Kidney (tissue), 14 donors: ENCODE data around the gene PIK3CD. TPM values are rescaled to one million over a fixed set of nuclear protein-coding genes. Genes with fewer than 3 reads are reported as not detected.

Experiments used
- DNase-seq, 5 donors: peaks; one replicate each; pipeline ENCODE4 v3.0.0-alpha.2; 2013 to 2020
- FAIRE-seq: peaks from 2 replicates; lab custom pipeline; 2012; peaks lifted over from hg19 to GRCh38; lab: Jason Lieb, UNC
- H3K27ac ChIP-seq, 2 donors: one replicate each; pipeline ENCODE4 v1.7.0; 2013; ENCODE audit warnings: low read depth in 2 of 2, low read length in 2 of 2, inconsistent platforms in 1 of 2
- H3K27me3 ChIP-seq: one replicate; pipeline ENCODE4 v1.7.1; 2013; ENCODE audit warnings: low read length, inconsistent platforms; ENCODE audit not compliant: control insufficient read depth, insufficient read depth
- H3K36me3 ChIP-seq, 3 donors: one replicate each; pipeline versions ENCODE4 v1.7.0 to v1.7.1; 2013; ENCODE audit warnings: low read length in 3 of 3, control low read depth in 1 of 3, inconsistent platforms in 1 of 3; ENCODE audit not compliant: insufficient read depth in 3 of 3, control insufficient read depth in 2 of 3
- H3K4me1 ChIP-seq, 3 donors: one replicate each; pipeline versions ENCODE4 v1.7.0 to v1.7.1; 2013; ENCODE audit warnings: low read length in 3 of 3, inconsistent platforms in 1 of 3, low read depth in 1 of 3; ENCODE audit not compliant: control insufficient read depth in 2 of 3, insufficient read depth in 2 of 3
- H3K4me3 ChIP-seq, 3 donors: one replicate each; pipeline versions ENCODE4 v1.7.0 to v1.8.1; 2013; ENCODE audit warnings: low read length in 3 of 3, control low read depth in 1 of 3, inconsistent platforms in 1 of 3
- H3K9ac ChIP-seq, 3 donors: one replicate each; pipeline versions ENCODE4 v1.7.0 to v1.7.1; 2013; ENCODE audit warnings: low read length in 3 of 3, control low read depth in 1 of 3, inconsistent platforms in 1 of 3
- H3K9me3 ChIP-seq, 3 donors: one replicate each; pipeline versions ENCODE4 v1.7.0 to v1.7.1; 2013; ENCODE audit warnings: low read length in 3 of 3, control low read depth in 1 of 3, inconsistent platforms in 1 of 3; ENCODE audit not compliant: control insufficient read depth in 2 of 3, insufficient read depth in 1 of 3
- CTCF ChIP-seq: IDR thresholded peaks from 3 replicates; pipeline ENCODE4 v1.5.1; 2012; ENCODE audit warnings: mild to moderate bottlenecking, moderate library complexity, borderline replicate concordance; ENCODE audit not compliant: insufficient read depth; ENCODE audit errors: extremely low read depth
- intact Hi-C: fragments of 100-400 bp; cut with DNase I; formaldehyde crosslinking; loops from one replicate; pipeline ENCODE4 v1.11.1; 2022
- polyA plus RNA-seq: library from polyadenylated mRNA; stranded (reverse); fragments of 350-450 nt; fragmentation: Illumina TruSeq; extraction: RNeasy Lipid Tissue Mini Kit (QIAGEN cat#74804); gene quantifications from one replicate; pipeline ENCODE4 v1.2.3, GENCODE V29; 2014; ENCODE audit warnings: low read depth, low replicate concordance; ENCODE audit not compliant: insufficient read depth
- total RNA-seq: library from RNA; stranded (reverse); fragmentation: NEBNext Ultra II Directional; extraction: Animal tissue kit (Norgen Biotek cat#: 25700); gene quantifications from one replicate; pipeline ENCODE4 v1.2.1, GENCODE V29; 2021
- donor health status: control.
- donor health status: control.
- donor health status: control.
- donor health status: control.
- donor health status: control.
- donor health status: DM: yes; HTN: yes; CAD: no.
- donor health status: Normal renal cell carcinoma (clear cell type).

PIK3CD gene
- total and polyA plus RNA-seq, 2 donors from 2014 or later = 5.3 to 19.7 TPM

DNA sequence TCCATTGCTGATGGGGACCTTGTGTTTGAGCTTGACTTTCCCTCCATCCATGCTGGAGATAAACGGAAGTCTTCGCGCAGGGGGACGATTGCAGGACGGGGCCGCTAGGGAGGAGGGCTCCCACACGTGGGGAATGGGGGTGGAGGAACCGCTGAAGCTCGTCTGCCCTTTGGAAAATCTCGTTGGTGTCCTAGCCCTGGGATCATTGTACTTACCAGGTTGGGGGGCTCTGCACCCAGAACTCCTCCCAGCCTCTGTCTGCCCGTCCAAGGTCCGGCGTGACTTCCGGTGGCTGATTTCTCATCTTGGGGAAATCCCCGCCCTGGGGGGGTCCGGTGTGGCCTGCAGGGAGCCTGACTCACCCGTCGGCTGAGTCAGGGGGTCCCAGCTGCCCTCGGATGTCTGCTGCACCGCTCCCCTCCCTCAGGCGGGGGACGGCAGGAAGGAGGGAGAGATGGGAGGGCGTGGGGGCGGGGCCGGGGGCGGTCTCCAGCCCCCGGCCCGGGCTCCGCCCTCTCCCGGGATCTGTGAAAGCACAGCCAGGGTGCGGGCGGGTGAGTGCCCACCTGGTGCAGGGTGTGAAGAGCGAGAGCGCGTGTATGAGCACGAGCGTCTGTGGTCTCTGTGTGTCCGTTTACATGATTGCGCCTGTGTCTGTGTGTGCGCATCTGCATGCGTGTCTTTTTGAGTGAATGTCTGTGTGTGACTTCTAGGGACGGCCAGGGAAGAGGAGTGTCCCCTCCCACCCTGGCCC lies 35.8 kb downstream of the PIK3CD start:
- Histone ChIP-seq H3K9ac (peak overlapping the region; percentile 17 to 74 (median 55)), H3K4me3 (peak overlapping the region; percentile 65 to 83 (median 68)), H3K4me1 (peaks cover 0 to 21% (median 9%) of the 10 kb centered on the region in 3 donors), H3K27ac (peak overlapping the region in 1 of 2 donors; percentile 53), H3K36me3 (no peaks in the 10 kb centered on the region), H3K27me3 (no peaks in the 10 kb centered on the region), H3K9me3 (no peaks in the 10 kb centered on the region)
- FAIRE-seq (no peak), DNase-seq (peak; percentile 76 to 86 (median 85))
- intact Hi-C loops = no loop called here
- no peak for TF ChIP-seq CTCF

DNA sequence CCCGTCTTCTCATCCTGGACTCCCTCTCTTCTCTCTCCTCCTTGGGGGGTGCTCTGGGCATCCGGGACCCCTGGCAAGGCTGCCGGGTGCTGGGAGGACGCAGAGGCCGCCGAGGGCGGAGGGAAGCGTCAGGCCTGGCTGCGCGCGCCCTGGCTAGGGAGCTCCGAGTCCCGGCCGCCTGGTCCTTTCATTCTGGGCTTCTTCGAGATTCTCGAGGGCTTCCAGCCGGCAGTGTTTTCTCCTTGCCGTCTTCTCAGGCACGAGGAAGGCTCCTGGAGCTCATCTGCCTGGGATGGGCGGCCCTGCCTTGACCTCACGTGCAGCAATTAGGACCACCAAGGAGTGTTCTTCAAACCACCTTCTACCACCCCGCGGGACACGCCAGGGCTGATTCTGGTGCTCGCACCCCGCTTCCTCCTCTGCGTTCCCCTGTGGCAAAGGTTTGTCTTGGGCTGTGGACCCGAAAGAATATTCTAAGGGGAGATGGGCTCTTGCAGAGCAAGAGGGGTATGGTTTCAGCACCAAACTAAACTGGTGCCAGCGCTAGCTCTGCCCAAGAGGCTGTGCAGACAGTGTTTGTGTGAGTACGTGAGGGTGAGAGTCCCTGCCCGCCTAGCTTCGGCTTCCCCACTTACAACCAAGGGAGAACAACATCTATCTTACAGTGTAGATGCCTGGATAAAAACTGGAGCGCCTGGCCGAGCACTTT lies 36.5 kb downstream of the PIK3CD start:
- Histone ChIP-seq H3K4me3 (peak overlapping the region; percentile 65 to 83 (median 68)), H3K9ac (peak overlapping the region; percentile 54 to 74 (median 55)), H3K4me1 (peaks cover 0 to 21% (median 9%) of the 10 kb centered on the region in 3 donors), H3K27ac (no peak overlapping the region), H3K27me3 (no peaks in the 10 kb centered on the region), H3K36me3 (no peaks in the 10 kb centered on the region), H3K9me3 (no peaks in the 10 kb centered on the region)
- DNase-seq (peak in 4 of 5 donors; percentile 24 to 77 (median 40)), FAIRE-seq (no peak)
- intact Hi-C loops = no loop called here
- no peak for TF ChIP-seq CTCF

DNA sequence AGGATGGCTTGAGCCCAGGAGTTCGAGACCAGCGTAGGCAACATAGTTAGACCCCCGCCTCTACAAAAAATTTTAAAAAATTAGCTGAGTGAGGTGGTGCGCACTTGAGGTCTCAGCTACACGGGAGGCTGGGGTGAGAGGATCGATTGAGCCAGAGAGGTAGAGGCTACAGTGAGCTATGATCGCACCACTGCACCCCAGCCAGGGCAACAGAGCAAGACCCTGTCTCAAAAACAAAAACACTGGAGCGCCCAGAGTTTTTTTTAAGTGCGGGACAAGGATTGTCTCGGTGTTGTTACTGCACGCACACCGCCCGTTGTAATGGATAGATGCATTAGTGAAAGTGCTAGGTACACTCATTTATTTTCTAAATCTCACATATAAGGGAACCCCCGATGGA lies 37.1 kb downstream of the PIK3CD start:
- Histone ChIP-seq H3K4me3 (peak overlapping the region in 2 of 3 donors; percentile 63 to 68), H3K27ac (no peak overlapping the region), H3K27me3 (no peaks in the 10 kb centered on the region), H3K9me3 (no peaks in the 10 kb centered on the region), H3K4me1 (peaks cover 0 to 21% (median 9%) of the 10 kb centered on the region in 3 donors), H3K36me3 (no peaks in the 10 kb centered on the region), H3K9ac (no peak overlapping the region)
- TF ChIP-seq CTCF = no peak
- DNase-seq = no peak
- intact Hi-C loops = no loop called here
- no peak for FAIRE-seq
